GM12864 (cell line): ENCODE results near the gene MYLK.
A peak's percentile ranks its signal among the peaks of the same experiment; 100 is the strongest.

Source experiments
- DNase-seq: peaks from one replicate; pipeline ENCODE4 v3.0.0-alpha.2; 2011; ENCODE audit warnings: low read depth
- H3K4me3 ChIP-seq: 2 replicates; pipeline ENCODE4 v1.5.1; 2011; ENCODE audit warnings: mild to moderate bottlenecking, low read depth, low read length, control low read depth
- CTCF ChIP-seq: IDR thresholded peaks from 2 replicates; pipeline ENCODE4 v1.5.1; 2011; ENCODE audit warnings: low read depth, mild to moderate bottlenecking, moderate library complexity, low read length, control low read depth, inconsistent platforms; ENCODE audit errors: missing control alignments

MYLK gene

GRCh38 chr3:123884203-123884831, at the start of gene MYLK:
Gene MYLK, minus strand, starts transcription at chr3:123884332. Its CDS starts 90,491 bp downstream, at chr3:123793841.
- no peak for TF ChIP-seq CTCF
- H3K4me3 ChIP-seq = peak within 1 kb of the TSS; percentile 33; the same call in 1 of the 2 replicates
- no peak for DNase-seq

- H3K4me3 ChIP-seq = no peak overlapping the region
- no peak for DNase-seq
- no peak for TF ChIP-seq CTCF
These were observed 46.3 kb upstream of the MYLK start for GRCh38 chr3:123930445-123930844.

- no peak for DNase-seq
- no peak overlapping the region for H3K4me3 ChIP-seq
- TF ChIP-seq CTCF = no peak
These were observed 45.2 kb upstream of the MYLK start for GRCh38 chr3:123929325-123929724.

GRCh38 chr3:123926396-123926795, 42.3 kb upstream of the MYLK start:
- no peak for DNase-seq
- no peak overlapping the region for H3K4me3 ChIP-seq
- TF ChIP-seq CTCF = no peak

GRCh38 chr3:123920868-123921267, 36.7 kb upstream of the MYLK start:
- no peak for DNase-seq
- H3K4me3 ChIP-seq = no peak overlapping the region
- TF ChIP-seq CTCF = no peak

GRCh38 chr3:123920383-123920782, 36.3 kb upstream of the MYLK start:
- no peak for DNase-seq
- no peak overlapping the region for H3K4me3 ChIP-seq
- no peak for TF ChIP-seq CTCF

- no peak overlapping the region for H3K4me3 ChIP-seq
- TF ChIP-seq CTCF = no peak
- DNase-seq = no peak
These were observed 35.2 kb upstream of the MYLK start for GRCh38 chr3:123919353-123919752.
